Cardiac muscle cell (in vitro differentiated cells and primary cell): ENCODE measurements around the gene CRYZL1. TPM values are rescaled to one million over a fixed set of nuclear protein-coding genes. Genes with fewer than 3 reads are reported as not detected.
"Not testable (repeated sequence)": the region's sequence is repeated elsewhere in the genome, so short reads cannot be mapped to it uniquely, and the experiment has no call there.

Experiments
- DNase-seq, 2 donors: peaks; one replicate each; pipeline versions ENCODE4 v3.0.0 to v3.0.0-alpha.2; 2010 to 2017; ENCODE audit warnings: low read depth in 1 of 2, low spot score in 1 of 2
- H3K27ac ChIP-seq: fragments of 200-600 bp; sonication (generic); 2 replicates; pipeline ENCODE4 v1.5.1; 2016
- H3K27me3 ChIP-seq: fragments of 200-600 bp; sonication (generic); 2 replicates; pipeline ENCODE4 v1.6.0; 2016; ENCODE audit warnings: control low read depth
- H3K36me3 ChIP-seq: fragments of 200-600 bp; sonication (generic); 2 replicates; pipeline ENCODE4 v1.5.1; 2016; ENCODE audit warnings: control low read depth
- H3K4me1 ChIP-seq: fragments of 200-600 bp; sonication (generic); 2 replicates; pipeline ENCODE4 v1.8.1; 2017; ENCODE audit warnings: low read depth, mild to moderate bottlenecking, mixed run types
- H3K4me3 ChIP-seq: fragments of 200-600 bp; sonication (generic); 2 replicates; pipeline ENCODE4 v1.5.1; 2016; ENCODE audit warnings: mild to moderate bottlenecking
- H3K9me3 ChIP-seq: fragments of 200-600 bp; sonication (generic); 2 replicates; pipeline ENCODE4 v1.5.1; 2017; ENCODE audit warnings: low read depth, mild to moderate bottlenecking, control low read depth
- polyA plus RNA-seq: library from polyadenylated mRNA; unstranded; fragments of >200 nt; fragmentation: Nextera tagmentation; extraction: Ambion mirVana; gene quantifications from 2 replicates; pipeline ENCODE4 v1.2.1, GENCODE V29; 2016
- total RNA-seq: library from RNA; depleted of rRNA; stranded (reverse); fragments of >200 nt; gene quantifications from 2 replicates; pipeline ENCODE4 v1.2.3, GENCODE V29; 2016
- TF ChIP-seq, protein P1 (sequence below): IDR thresholded peaks from 2 replicates; pipeline ENCODE4 v1.5.1; 2012; ENCODE audit warnings: low read depth, mild to moderate bottlenecking, low read length

The CRYZL1 gene
- total and polyA plus RNA-seq, 2 experiments from 2014 or later: 58.1 to 58.3 TPM

DNA sequence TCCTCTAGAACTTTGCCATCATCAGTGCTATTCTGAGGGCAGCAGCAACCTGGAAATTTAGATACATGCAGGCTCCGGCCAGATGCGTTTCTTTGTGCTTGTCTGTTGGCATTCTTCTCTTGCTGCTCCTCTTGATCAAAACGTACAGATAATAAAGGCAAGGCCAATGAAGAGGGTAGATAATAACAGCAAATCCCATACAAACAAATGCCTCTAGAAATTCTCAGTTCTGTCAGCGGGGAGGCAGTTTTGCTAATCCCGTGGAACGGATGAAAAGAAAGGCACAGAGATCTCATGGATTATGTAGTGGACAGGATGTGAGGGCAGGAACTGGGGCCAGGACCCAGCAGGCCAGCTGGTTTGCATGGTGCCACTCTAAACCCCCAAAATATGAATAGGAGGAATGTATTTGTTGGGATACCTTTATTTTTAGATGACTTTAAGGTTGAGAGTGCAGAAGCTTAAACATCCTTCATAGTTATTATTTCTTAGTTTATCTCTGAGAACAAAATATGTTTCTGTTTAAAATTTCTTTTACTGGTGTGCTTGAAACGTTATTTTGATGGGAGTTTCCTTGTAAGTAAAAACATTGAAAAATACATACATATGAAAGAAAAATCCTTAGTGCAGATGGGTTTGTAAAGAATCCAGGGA is 2.2 kb upstream of the CRYZL1 start:
- H3K4me3 ChIP-seq: peak overlapping the region; percentile 66
- no peaks in the 10 kb centered on the region for H3K9me3 ChIP-seq
- peak; percentile 34 to 39 for DNase-seq
- peak overlapping the region; percentile 85 for H3K27ac ChIP-seq
- no peaks in the 10 kb centered on the region for H3K36me3 ChIP-seq
- TF ChIP-seq, protein P1, sequence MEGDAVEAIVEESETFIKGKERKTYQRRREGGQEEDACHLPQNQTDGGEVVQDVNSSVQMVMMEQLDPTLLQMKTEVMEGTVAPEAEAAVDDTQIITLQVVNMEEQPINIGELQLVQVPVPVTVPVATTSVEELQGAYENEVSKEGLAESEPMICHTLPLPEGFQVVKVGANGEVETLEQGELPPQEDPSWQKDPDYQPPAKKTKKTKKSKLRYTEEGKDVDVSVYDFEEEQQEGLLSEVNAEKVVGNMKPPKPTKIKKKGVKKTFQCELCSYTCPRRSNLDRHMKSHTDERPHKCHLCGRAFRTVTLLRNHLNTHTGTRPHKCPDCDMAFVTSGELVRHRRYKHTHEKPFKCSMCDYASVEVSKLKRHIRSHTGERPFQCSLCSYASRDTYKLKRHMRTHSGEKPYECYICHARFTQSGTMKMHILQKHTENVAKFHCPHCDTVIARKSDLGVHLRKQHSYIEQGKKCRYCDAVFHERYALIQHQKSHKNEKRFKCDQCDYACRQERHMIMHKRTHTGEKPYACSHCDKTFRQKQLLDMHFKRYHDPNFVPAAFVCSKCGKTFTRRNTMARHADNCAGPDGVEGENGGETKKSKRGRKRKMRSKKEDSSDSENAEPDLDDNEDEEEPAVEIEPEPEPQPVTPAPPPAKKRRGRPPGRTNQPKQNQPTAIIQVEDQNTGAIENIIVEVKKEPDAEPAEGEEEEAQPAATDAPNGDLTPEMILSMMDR: no peak
- peaks cover 18% of the 10 kb centered on the region for H3K4me1 ChIP-seq
- no peaks in the 10 kb centered on the region for H3K27me3 ChIP-seq

DNA sequence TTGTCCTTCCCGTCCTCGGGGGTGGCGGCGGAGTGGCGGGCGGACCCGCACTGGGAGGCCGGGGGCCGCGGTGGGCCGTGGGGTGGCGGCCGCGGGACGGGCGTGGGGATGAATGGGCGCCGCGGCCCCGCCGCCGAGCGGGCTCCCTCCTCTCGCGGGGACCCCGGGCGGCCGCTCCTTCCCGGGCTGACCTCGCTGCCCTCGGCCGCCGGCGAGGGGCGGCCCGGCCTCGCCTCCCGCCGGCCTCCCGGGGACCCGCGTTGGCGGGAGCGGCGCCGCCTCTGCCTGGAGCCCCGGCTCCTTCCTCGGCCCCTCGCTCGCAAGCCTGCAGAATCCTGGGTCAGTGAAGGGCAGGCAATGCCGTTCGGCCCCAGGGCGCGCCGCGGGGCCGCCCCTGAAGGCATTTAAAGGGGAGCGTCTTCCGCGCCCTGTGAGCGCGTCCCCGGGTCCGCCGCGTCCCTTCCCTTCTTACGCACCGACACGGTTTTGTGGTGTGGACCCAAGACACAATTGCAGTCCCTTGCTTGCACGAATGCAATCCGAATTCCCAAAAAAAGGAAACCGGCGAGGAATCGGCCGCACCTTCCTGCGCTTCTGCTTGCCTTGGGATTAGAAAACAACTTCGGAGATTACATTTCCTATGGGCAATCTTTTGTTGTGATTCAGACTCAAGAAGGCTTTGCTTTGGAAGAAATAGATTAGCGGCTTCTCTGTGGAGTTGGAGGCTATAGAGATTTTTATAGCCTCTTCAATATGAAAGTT is 1.5 kb upstream of the CRYZL1 start:
- Histone ChIP-seq H3K27me3 (no peaks in the 10 kb centered on the region), H3K9me3 (no peaks in the 10 kb centered on the region), H3K27ac (peak overlapping the region; percentile 85), H3K4me3 (peak overlapping the region; percentile 66), H3K4me1 (peaks cover 18% of the 10 kb centered on the region), H3K36me3 (no peaks in the 10 kb centered on the region)
- DNase-seq: peak; percentile 35 to 59
- TF ChIP-seq, protein P1: no peak

DNA sequence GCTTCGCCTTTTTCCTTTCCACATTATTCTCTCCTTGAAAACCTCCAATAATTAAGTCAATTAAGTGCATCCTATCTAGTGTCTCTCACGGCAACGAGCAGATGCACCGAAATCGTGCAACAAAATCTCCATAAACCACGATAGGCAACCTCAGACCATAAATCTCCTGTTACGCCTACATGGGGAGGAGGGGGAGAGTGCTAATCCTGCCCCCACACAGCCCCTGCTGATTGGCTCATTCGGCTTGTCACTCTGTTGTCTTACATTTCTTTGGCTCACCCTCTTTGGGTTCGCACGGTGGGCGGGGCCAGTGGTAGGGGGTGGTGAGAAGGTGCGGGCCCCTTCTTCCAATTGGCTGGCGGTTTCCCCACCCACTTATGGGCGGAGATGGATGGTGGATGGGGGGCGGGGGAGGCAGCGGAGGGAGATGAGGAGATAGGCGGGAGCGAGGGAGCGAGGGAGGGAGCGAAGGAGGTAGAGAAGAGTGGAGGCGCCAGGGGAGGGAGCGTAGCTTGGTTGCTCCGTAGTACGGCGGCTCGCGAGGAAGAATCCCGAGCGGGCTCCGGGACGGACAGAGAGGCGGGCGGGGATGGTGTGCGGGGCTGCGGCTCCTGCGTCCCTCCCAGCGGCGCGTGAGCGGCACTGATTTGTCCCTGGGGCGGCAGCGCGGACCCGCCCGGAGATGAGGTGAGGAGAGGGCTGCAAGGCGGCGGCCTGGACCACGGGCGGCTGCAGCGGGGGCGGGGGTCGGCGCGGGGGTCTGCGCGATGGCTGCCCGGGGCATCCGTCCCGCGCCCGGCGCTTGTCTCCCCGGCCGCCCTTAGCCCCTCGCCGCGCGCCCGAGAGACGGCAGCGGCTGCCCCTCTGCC is 720 bp upstream of the CRYZL1 start, which contains the start of gene ITSN1:
Gene ITSN1 (plus strand): TSS at position 475 of the 869 bp plus-strand sequence. CDS start 76,328 bp downstream, outside the sequence.
- peak; percentile 99 to 100 for DNase-seq
- TF ChIP-seq, protein P1: no peak
- Histone ChIP-seq H3K9me3 (no peaks in the 10 kb centered on the region), H3K36me3 (no peaks in the 10 kb centered on the region), H3K27me3 (no peaks in the 10 kb centered on the region), H3K4me1 (peaks cover 18% of the 10 kb centered on the region), H3K27ac (peak within 1 kb of the TSS; percentile 85), H3K4me3 (peak within 1 kb of the TSS; percentile 66)

DNA sequence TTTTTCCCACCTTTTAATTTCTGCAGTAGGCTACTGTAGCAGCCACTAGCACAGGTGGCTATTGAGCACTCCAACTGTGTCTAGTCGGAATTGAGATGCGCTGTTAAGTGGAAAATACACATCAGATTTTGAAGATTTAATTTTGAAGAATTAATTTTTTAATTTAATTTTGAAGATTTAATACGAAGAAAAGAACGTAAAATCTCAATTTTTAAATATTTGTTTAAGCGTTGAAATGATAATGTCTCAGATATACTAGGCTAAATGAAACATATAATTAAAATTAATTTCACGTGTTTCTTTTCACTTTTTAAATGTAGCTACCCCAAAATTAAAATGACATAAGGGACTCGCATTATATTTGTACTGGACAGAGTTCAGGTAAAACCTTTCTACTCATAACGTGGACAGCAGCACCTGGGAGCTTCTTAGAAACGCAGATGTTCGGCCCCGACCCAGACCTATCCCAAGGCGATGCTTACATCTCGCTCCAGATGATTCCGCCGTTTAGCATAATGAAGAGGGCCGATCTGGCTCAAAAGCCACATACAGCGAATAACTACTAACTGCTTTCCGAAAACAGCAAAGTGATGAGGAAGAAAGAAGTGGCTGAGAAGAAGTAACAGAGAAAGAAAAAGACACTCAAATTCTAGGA is 717 bp downstream of the CRYZL1 start:
- Histone ChIP-seq H3K4me1 (peaks cover 18% of the 10 kb centered on the region), H3K27ac (peak overlapping the region; percentile 85), H3K4me3 (peak overlapping the region; percentile 66), H3K36me3 (no peaks in the 10 kb centered on the region), H3K9me3 (no peaks in the 10 kb centered on the region), H3K27me3 (no peaks in the 10 kb centered on the region)
- DNase-seq: peak; percentile 13 to 37
- TF ChIP-seq, protein P1: no peak

DNA sequence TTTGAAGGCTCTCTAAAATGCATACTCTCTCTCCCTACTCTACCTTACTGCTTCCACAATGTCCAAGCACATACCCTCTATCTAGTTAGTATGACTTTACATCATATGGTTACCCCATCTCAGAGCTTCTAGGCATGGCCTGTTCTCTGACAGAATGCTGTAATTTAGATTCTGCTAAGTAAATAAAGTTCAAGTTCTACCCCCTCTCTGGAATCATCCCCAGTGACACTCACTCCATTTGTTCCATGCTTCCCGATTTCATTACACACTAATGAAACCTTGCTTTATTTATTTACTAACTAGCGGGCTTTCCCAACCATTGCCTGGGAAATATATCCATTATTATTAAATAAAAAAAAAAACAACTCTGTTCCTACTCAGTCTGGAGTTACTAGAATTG is 7.3 kb downstream of the CRYZL1 start:
- no peak for DNase-seq
- Histone ChIP-seq H3K9me3 (no peaks in the 10 kb centered on the region), H3K36me3 (peaks cover 7% of the 10 kb centered on the region), H3K4me1 (no peaks in the 10 kb centered on the region), H3K27me3 (no peaks in the 10 kb centered on the region), H3K4me3 (no peak overlapping the region), H3K27ac (no peak overlapping the region)
- TF ChIP-seq, protein P1: no peak

DNA sequence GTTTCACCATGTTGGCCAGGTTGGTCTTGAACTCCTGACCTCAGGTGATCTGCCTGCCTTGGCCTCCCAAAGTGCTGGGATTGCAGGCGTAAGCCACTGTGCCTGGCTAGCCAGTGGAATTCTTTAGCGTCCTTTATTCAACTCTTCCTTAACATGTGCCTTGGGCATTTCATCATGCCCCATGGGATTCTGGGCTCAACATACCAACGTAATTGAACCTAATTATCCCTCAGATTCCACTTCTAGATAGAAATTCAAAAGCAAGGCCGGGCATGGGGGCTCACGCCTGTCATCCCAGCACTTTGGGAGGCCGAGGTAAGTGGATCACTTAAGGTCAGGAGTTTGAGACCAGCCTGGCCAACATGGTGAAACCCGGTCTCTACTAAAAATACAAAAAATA is 15.4 kb downstream of the CRYZL1 start:
- H3K27ac ChIP-seq, H3K4me3 ChIP-seq, H3K27me3 ChIP-seq, H3K4me1 ChIP-seq, H3K9me3 ChIP-seq, DNase-seq: not testable (repeated sequence)
- H3K36me3 ChIP-seq: peaks cover 33% of the 10 kb centered on the region
